Measurements from ENCODE around the gene NSMCE4A. TPM values are rescaled to one million over a fixed set of nuclear protein-coding genes. Genes with fewer than 3 reads are reported as not detected.

The NSMCE4A gene
- total RNA-seq, 1 experiment from 2014 or later, result 72.2 TPM

DNA sequence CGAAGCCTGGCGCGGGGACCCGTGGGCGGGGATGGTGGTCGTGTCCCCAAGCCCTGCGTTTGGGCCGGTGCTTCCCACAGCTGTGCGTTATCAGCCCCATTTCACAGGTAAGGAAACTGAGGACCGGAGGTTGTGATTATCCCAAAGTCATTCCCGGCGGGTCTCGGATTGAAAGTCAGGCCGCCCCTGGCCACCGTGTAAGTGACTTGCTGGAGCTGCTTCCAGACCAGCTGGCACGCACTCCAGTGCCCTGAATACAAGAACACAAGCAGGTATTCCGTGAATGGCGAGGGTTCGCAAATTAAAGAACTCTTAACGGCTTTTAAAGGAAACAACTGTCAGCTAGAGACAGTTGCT is 46.5 kb downstream of the NSMCE4A start:
- Histone ChIP-seq H3K27me3 (ENCODE audit: control insufficient read depth, insufficient read depth, low read length) (no peaks in the 10 kb centered on the region), H3K36me3 (ENCODE audit: control insufficient read depth, insufficient read depth, low read length) (peaks cover 3% of the 10 kb centered on the region; the same call in 1 of the 2 replicates), H3K4me3 (ENCODE audit: low read depth in 2 of 2, low read length in 2 of 2) (peak overlapping the region; percentile 69 to 79), H3K9me3 (ENCODE audit: control insufficient read depth, insufficient read depth, low read depth, low read length) (no peaks in the 10 kb centered on the region), H3K27ac (ENCODE audit: low read length) (peak overlapping the region; percentile 84), H3K4me1 (ENCODE audit: control insufficient read depth, insufficient read depth, low read length) (peaks cover 16% of the 10 kb centered on the region)
- ChIA-PET POLR2A (interaction anchor here (0.6 kb wide), 2 partner anchors 11 to 29 kb away, joined by 3 to 12 read pairs; no protein-coding TSS in a partner anchor), CTCF (no interaction called here)
- DNase-seq (ENCODE audit: low read depth, low spot score) (no peak), ATAC-seq (peak; percentile 18)
- TF ChIP-seq, protein P1, sequence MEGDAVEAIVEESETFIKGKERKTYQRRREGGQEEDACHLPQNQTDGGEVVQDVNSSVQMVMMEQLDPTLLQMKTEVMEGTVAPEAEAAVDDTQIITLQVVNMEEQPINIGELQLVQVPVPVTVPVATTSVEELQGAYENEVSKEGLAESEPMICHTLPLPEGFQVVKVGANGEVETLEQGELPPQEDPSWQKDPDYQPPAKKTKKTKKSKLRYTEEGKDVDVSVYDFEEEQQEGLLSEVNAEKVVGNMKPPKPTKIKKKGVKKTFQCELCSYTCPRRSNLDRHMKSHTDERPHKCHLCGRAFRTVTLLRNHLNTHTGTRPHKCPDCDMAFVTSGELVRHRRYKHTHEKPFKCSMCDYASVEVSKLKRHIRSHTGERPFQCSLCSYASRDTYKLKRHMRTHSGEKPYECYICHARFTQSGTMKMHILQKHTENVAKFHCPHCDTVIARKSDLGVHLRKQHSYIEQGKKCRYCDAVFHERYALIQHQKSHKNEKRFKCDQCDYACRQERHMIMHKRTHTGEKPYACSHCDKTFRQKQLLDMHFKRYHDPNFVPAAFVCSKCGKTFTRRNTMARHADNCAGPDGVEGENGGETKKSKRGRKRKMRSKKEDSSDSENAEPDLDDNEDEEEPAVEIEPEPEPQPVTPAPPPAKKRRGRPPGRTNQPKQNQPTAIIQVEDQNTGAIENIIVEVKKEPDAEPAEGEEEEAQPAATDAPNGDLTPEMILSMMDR (IDR thresholded peaks at IDR 0.05), result no peak
- TF ChIP-seq TCF7L2 (IDR thresholded peaks at IDR 0.05; ENCODE audit: low read depth, low read length), result no peak
- intact Hi-C loops (cut with micrococcal nuclease; ENCODE audit: unreplicated experiment) (loop anchor here (5.0 kb wide), 1 partner anchor 184 kb away; no protein-coding TSS in a partner anchor), in situ Hi-C loops (cut with HindIII; ENCODE audit: low pct_unique_long_range_greater_than_20kb, low sequenced_read_pairs) (no loop called here)
- BruUV-seq (replicated peaks), result TSS peak; percentile 85

DNA sequence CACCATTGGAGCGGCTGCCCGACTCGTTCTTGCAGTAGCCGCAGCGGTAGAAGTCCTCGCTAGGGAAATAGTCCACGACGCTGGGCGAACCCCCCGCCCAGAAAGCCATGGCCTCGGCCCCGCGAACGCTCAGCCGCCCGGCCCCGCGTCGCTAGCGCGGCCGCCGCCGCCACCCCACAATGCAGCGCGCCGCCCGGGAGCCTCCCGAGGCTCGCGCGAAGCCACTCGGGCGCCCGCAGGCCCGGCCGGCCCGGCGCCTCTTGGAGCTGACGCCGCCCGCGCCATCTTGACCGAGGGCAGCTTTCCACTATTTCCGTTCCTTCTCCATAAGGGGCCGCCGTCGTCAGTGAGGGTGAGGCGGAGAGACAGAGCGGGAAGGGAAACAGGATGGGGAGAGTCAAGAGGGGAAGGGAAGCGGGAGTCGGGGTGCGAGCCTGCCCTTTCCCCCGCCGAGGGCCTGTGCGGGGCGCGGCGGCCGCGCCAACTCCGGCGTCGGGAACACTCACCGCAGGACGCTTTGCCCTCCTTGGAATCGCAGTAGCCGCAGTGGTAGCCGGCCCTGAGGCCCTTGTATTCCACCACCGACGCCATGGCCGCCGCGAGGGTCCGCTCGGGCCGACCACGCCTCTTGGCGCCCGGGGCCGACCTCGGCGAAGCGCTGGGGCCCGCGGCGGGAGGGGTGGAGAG is 47.0 kb downstream of the NSMCE4A start, which contains the start of gene ATE1:
Gene ATE1, minus strand, starts transcription at position 191 of the 687 bp plus-strand sequence. Its CDS starts 82 bp downstream, at position 109.
- intact Hi-C loops (cut with micrococcal nuclease; ENCODE audit: unreplicated experiment), result loop anchor here (5.0 kb wide), 1 partner anchor 184 kb away; no protein-coding TSS in a partner anchor
- TF ChIP-seq TCF7L2 (IDR thresholded peaks at IDR 0.05; ENCODE audit: low read depth, low read length) (peak; percentile 88), POLR2AphosphoS5 (IDR thresholded peaks at IDR 0.05; ENCODE audit: low read depth, low read length) (peak; percentile 73), SIN3A (IDR thresholded peaks at IDR 0.05; ENCODE audit: borderline replicate concordance, insufficient read depth, low read depth, low read length) (peak; percentile 57; the same call in 1 of the 2 replicates)
- TF ChIP-seq, protein P2, sequence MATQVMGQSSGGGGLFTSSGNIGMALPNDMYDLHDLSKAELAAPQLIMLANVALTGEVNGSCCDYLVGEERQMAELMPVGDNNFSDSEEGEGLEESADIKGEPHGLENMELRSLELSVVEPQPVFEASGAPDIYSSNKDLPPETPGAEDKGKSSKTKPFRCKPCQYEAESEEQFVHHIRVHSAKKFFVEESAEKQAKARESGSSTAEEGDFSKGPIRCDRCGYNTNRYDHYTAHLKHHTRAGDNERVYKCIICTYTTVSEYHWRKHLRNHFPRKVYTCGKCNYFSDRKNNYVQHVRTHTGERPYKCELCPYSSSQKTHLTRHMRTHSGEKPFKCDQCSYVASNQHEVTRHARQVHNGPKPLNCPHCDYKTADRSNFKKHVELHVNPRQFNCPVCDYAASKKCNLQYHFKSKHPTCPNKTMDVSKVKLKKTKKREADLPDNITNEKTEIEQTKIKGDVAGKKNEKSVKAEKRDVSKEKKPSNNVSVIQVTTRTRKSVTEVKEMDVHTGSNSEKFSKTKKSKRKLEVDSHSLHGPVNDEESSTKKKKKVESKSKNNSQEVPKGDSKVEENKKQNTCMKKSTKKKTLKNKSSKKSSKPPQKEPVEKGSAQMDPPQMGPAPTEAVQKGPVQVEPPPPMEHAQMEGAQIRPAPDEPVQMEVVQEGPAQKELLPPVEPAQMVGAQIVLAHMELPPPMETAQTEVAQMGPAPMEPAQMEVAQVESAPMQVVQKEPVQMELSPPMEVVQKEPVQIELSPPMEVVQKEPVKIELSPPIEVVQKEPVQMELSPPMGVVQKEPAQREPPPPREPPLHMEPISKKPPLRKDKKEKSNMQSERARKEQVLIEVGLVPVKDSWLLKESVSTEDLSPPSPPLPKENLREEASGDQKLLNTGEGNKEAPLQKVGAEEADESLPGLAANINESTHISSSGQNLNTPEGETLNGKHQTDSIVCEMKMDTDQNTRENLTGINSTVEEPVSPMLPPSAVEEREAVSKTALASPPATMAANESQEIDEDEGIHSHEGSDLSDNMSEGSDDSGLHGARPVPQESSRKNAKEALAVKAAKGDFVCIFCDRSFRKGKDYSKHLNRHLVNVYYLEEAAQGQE (IDR thresholded peaks at IDR 0.05; ENCODE audit: insufficient read depth in 1 of 2, low read depth in 2 of 2, low read length in 1 of 2), result no peak
- TF ChIP-seq, protein P1 (IDR thresholded peaks at IDR 0.05), result no peak
- Histone ChIP-seq H3K4me3 (ENCODE audit: low read depth in 2 of 2, low read length in 2 of 2) (peak within 1 kb of the TSS; percentile 69 to 79), H3K27me3 (ENCODE audit: control insufficient read depth, insufficient read depth, low read length) (no peaks in the 10 kb centered on the region), H3K36me3 (ENCODE audit: control insufficient read depth, insufficient read depth, low read length) (peaks cover 3% of the 10 kb centered on the region; the same call in 1 of the 2 replicates), H3K9me3 (ENCODE audit: control insufficient read depth, insufficient read depth, low read depth, low read length) (no peaks in the 10 kb centered on the region), H3K27ac (ENCODE audit: low read length) (peak within 1 kb of the TSS; percentile 84), H3K4me1 (ENCODE audit: control insufficient read depth, insufficient read depth, low read length) (peaks cover 16% of the 10 kb centered on the region)
- in situ Hi-C loops (cut with HindIII; ENCODE audit: low pct_unique_long_range_greater_than_20kb, low sequenced_read_pairs), result no loop called here
- BruUV-seq (replicated peaks), result no TSS peak
- ChIA-PET POLR2A (interaction anchor here (0.6 kb wide), 2 partner anchors 28 to 189 kb away, joined by 3 read pairs; no protein-coding TSS in a partner anchor), CTCF (no interaction called here)
- DNase-seq (ENCODE audit: low read depth, low spot score), result no peak
- peak; percentile 94 for ATAC-seq
